GM12801 (cell line): ENCODE results near the gene AP3S1.

Experiments used
- TF ChIP-seq, protein P1 (sequence below): IDR thresholded peaks from one replicate; pipeline ENCODE4 v1.5.1; 2011; ENCODE audit warnings: control low read depth; ENCODE audit not compliant: insufficient read length; ENCODE audit errors: extremely low read depth

AP3S1 gene

DNA sequence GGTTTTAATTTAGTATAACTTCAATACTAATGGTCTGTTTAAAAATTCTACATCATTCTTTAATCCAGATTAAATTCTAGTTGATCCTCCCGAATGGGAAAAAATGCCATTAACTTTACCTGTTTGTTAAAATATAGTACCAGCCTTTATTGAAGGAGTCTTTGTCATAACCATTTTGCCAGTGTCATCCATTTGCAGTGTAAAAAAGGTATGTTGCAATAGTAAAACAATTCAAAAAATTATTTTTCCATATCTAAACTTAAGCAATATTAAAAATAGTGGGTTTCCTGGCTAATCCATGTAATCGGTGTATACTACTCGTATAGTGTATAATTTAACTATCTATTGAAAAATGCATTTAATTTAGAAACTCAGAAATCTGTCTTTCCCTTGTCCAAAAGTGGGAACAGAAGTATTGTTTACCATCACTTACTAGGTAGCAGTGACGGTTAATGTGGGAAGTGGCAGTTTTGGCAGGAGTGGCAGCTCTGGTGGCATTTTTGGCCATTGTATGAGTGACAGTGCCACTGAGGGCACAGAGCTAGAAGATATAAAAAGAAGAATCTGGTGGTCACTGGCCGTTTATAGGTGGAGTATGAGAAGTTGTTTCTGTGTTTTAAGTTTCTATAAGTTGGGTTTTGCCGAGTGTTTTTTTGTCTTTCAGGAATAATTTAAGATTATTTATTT is 1.9 kb downstream of the AP3S1 start:
- TF ChIP-seq, protein P1, sequence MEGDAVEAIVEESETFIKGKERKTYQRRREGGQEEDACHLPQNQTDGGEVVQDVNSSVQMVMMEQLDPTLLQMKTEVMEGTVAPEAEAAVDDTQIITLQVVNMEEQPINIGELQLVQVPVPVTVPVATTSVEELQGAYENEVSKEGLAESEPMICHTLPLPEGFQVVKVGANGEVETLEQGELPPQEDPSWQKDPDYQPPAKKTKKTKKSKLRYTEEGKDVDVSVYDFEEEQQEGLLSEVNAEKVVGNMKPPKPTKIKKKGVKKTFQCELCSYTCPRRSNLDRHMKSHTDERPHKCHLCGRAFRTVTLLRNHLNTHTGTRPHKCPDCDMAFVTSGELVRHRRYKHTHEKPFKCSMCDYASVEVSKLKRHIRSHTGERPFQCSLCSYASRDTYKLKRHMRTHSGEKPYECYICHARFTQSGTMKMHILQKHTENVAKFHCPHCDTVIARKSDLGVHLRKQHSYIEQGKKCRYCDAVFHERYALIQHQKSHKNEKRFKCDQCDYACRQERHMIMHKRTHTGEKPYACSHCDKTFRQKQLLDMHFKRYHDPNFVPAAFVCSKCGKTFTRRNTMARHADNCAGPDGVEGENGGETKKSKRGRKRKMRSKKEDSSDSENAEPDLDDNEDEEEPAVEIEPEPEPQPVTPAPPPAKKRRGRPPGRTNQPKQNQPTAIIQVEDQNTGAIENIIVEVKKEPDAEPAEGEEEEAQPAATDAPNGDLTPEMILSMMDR, result no peak

DNA sequence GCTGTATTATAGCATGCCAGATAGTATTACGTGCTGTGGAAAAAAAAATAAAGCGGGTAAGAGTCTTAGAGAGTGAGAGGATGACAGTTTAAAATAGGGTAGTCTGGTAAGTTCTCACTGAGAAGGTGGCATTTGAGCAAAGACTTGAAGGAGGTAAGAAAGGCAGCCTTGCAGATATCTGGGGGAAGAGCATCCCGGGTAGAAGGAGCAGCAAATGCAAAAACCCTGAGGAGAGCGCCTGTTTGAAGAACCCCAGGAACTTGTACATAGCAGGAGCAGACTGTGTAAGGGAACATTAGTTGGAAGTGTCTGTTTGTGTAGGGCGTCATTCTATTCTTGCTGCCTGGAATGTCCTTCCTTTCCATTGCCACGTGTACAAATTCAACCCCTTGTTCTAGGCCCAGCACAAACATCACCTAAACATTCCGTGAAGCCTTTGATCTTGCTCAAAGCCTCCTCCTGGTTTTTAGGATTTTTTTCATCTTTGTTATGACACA is 2.6 kb downstream of the AP3S1 start:
- TF ChIP-seq, protein P1, result no peak

DNA sequence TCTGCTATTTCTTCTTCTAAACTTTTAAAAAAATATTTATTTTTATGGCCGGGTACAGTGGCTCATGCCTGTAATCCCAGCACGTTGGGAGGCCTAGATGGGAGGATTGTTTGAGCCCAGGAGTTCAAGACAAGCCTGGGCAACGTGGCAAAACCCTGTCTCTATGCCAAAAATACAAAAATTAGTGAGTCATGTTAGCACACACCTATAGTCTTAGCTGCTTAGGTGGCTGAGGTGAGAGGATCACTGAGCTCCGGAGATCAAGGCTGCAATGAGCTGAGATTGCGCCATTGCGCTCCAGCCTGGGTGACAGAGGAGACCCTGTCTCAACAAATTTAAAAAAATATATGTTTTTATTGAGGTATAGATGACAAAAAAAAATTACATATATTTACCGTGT is 5.6 kb downstream of the AP3S1 start:
- TF ChIP-seq, protein P1, result no peak

DNA sequence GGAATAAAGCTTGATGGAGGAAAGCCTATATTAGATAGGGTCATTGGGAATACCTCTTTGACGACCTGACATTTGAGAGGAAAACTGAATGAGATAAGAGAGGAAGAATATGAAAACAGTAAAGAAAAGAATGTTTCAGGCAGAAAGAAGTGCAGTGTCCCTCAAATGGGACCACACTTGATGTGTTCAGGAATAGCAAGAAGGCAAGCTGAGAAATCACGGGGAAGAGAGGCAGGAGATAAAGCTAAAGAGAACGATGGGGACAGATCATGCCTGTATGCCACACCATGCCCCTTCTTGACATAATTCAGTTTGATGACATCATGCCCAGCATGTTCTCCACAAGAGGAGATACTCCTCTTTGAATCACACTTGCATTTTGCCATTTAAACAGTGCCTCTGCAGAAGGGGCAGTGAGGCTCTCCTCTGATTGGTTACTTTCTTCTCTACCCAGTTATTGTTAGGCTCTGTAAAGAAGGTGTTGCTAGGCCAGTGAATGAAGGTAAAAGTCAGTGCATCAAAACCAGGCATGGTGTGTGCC is 7.6 kb downstream of the AP3S1 start:
- TF ChIP-seq, protein P1, result no peak

DNA sequence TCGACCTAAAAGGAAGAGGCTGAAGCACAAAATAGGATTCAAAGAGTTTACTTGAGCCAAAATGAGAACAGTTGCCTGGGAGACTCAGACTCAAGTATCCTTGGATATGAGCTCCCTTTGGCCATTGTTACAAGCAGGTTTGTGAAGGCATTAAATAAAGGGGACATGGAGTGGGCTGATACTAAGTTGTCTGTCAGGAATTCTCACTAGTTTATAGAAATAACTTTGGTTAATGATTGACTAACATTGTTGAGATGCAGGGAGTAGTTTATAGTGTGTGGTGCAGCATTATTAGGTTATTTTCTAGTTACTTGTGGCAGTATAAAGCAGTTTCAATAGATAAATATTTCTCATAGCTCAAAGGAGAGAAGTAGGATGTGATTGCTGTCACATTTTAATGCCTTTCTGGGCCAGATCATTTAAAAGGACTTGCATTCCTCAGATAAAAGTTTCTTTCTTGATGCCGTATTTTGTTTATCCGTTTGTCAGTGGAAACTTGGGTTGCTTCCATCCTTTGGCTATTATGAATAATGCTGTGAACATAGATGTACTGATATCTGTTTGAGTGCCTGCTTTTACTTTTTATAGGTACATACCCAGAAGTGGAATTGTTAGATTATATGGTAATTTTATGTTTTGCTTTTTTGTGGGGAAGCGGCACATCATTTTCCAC is 9.1 kb downstream of the AP3S1 start:
- TF ChIP-seq, protein P1, result no peak

DNA sequence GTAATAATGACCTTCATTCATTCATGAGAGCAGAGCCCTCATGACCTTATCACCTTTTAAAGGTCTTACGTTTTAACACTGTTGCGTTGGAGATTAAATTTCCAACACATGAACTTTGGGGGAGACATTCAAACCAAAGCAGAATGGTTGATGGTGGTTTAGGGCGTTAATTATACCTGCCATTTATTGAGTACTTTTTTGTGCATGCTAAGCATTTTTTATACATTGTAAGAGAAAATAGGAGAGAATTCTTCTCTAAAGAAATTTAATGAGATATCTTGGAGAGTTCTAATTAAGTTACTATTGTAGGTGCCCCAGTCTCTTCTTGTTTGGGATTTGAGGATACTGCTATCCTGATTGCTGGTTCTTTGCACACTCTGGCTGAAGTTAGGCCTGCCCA is 12.4 kb downstream of the AP3S1 start:
- TF ChIP-seq, protein P1, result no peak

DNA sequence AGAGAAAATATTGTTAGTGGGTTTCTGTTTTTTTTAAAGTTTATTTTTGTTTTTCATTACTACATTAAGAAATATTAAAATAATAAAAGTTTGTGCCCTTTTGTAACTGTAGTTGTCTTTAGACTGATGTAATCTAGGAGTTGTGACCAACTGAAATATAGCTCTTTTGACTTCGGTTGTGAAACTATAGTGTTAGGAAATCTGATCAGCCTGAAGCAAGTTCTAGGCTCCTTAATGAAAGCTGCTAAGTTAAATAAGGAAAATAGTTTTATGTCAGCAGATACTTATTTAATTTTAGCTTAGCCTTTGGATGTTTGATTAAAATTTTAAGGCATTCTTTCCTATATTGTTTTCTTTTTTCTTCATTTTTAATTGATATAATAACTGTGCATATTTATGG is 14.2 kb downstream of the AP3S1 start:
- TF ChIP-seq, protein P1, result no peak
